ENCODE data around the gene SART3. TPM values are rescaled to one million over a fixed set of nuclear protein-coding genes. Genes with fewer than 3 reads are reported as not detected.

SART3 gene
- total RNA-seq, 3 donors from 2014 or later (not counting 1 experiment from before 2014, with no cell fraction given): 76.5 to 107 (median 78.3) TPM

DNA sequence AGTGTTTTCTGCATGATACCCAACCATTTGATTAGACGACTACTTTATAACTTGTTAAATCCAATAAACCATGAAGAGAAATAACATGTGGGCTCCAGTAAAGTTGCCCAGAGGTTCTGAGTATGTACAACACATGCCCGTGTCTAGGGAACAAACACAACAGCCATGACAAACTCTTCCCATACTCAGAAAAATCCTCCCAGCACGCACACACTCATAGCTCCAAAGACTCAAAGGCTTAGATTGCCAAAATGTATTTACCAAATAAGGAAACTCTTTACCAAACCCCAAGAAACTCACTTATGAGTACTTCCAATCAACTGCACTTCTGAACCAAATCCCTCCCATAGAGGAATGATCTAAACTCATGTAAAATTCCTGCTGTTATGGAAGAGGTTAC, 17.3 kb downstream of the SART3 start:
- DNase-seq (no peak), ATAC-seq (no peak)
- peaks cover 62% of the 10 kb centered on the region for H3K36me3 ChIP-seq (ENCODE audit: control insufficient read depth, insufficient read depth, low read length)
- intact Hi-C loops (cut with micrococcal nuclease): no loop called here
- peaks cover 16 to 26% of the 10 kb centered on the region in 2 donors for H3K4me1 Mint-ChIP-seq
- H3K9me3 Mint-ChIP-seq: no peaks in the 10 kb centered on the region
- no peaks in the 10 kb centered on the region for H3K27me3 ChIP-seq (ENCODE audit: control insufficient read depth, insufficient read depth, low read length)
- peaks cover 29% of the 10 kb centered on the region for H3K36me3 Mint-ChIP-seq
- WGBS (ENCODE audit: insufficient coverage): 98% methylated on average over 3 of the region's 3 CpGs
- H3K4me3 ChIP-seq (ENCODE audit: low read length): no peak overlapping the region
- H3K4me1 ChIP-seq (ENCODE audit: control insufficient read depth, insufficient read depth, low read length): no peaks in the 10 kb centered on the region
- no peak overlapping the region for H3K4me3 Mint-ChIP-seq
- no peak overlapping the region for H3K27ac Mint-ChIP-seq
- no peaks in the 10 kb centered on the region for H3K9me3 ChIP-seq (ENCODE audit: control insufficient read depth, insufficient read depth, low read length)
- H3K27me3 Mint-ChIP-seq (ENCODE audit: low read depth in 2 of 2): no peaks in the 10 kb centered on the region
- no peak overlapping the region for H3K27ac ChIP-seq (ENCODE audit: low read length)
- TF ChIP-seq, protein P1, sequence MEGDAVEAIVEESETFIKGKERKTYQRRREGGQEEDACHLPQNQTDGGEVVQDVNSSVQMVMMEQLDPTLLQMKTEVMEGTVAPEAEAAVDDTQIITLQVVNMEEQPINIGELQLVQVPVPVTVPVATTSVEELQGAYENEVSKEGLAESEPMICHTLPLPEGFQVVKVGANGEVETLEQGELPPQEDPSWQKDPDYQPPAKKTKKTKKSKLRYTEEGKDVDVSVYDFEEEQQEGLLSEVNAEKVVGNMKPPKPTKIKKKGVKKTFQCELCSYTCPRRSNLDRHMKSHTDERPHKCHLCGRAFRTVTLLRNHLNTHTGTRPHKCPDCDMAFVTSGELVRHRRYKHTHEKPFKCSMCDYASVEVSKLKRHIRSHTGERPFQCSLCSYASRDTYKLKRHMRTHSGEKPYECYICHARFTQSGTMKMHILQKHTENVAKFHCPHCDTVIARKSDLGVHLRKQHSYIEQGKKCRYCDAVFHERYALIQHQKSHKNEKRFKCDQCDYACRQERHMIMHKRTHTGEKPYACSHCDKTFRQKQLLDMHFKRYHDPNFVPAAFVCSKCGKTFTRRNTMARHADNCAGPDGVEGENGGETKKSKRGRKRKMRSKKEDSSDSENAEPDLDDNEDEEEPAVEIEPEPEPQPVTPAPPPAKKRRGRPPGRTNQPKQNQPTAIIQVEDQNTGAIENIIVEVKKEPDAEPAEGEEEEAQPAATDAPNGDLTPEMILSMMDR (IDR thresholded peaks at IDR 0.05): no peak

DNA sequence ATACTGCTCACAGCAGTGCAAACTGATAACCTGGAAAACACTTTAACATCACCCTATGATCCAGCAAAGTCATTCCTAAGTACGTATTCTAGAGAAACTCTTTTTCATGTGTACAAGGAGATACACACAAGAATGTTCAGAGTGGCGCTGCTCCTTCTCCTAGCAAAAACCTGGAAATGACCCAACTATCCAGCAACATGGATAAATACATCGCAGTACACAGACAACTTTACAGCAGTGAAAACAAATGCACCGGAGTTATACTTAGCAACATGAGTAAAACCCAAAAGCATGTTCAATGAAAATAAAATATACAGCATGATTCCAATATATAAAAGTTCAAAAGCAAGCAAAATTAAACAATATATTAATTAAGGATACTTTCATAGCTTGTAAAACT, 18.7 kb downstream of the SART3 start:
- Histone ChIP-seq H3K9me3 (ENCODE audit: control insufficient read depth, insufficient read depth, low read length) (no peaks in the 10 kb centered on the region), H3K27me3 (ENCODE audit: control insufficient read depth, insufficient read depth, low read length) (no peaks in the 10 kb centered on the region), H3K36me3 (ENCODE audit: control insufficient read depth, insufficient read depth, low read length) (peaks cover 62% of the 10 kb centered on the region), H3K4me3 (ENCODE audit: low read length) (no peak overlapping the region), H3K27ac (ENCODE audit: low read length) (no peak overlapping the region), H3K4me1 (ENCODE audit: control insufficient read depth, insufficient read depth, low read length) (no peaks in the 10 kb centered on the region)
- H3K9me3 Mint-ChIP-seq: no peaks in the 10 kb centered on the region
- 100% methylated on average over 4 of the region's 4 CpGs for WGBS (ENCODE audit: insufficient coverage)
- intact Hi-C loops (cut with micrococcal nuclease): no loop called here
- ATAC-seq (no peak), DNase-seq (no peak)
- H3K4me3 Mint-ChIP-seq: no peak overlapping the region
- peak overlapping the region in 1 of 2 donors; percentile 48 for H3K27ac Mint-ChIP-seq
- TF ChIP-seq, protein P1 (IDR thresholded peaks at IDR 0.05): no peak
- no peaks in the 10 kb centered on the region for H3K27me3 Mint-ChIP-seq (ENCODE audit: low read depth in 2 of 2)
- peaks cover 30% of the 10 kb centered on the region for H3K36me3 Mint-ChIP-seq
- H3K4me1 Mint-ChIP-seq: peaks cover 19 to 26% of the 10 kb centered on the region in 2 donors

DNA sequence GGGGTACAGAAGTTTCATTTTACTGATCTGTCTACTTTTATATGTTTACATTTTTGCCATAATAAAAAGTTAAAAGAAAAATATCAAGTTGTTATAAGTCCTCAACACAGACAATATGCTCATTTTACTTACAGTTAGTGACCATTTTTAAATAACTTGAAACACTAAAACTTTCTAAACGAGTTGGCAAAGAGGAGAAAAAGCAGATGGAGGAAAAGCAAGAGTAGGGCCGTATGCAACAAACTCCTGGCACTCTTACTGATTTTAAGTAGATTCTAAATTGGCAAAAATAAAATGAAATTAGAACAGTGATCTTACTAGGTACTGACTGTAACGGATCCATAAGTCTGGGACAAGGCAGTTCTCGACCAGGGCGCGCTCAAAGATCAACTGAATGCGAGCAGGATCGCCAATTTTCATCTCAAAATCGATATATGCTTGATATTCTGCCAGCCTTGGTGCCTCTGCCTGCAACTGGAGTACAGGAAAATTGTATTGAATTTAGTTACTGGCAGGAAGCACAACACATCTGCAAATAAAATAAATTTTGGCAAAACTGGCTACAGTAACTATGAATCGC, 22.3 kb downstream of the SART3 start:
- peaks cover 12 to 14% of the 10 kb centered on the region in 2 donors for H3K4me1 Mint-ChIP-seq
- no peak for ATAC-seq
- intact Hi-C loops (cut with micrococcal nuclease): no loop called here
- Histone ChIP-seq H3K36me3 (ENCODE audit: control insufficient read depth, insufficient read depth, low read length) (peaks cover 61% of the 10 kb centered on the region), H3K4me3 (ENCODE audit: low read length) (no peak overlapping the region), H3K27me3 (ENCODE audit: control insufficient read depth, insufficient read depth, low read length) (no peaks in the 10 kb centered on the region), H3K4me1 (ENCODE audit: control insufficient read depth, insufficient read depth, low read length) (no peaks in the 10 kb centered on the region), H3K27ac (ENCODE audit: low read length) (no peak overlapping the region), H3K9me3 (ENCODE audit: control insufficient read depth, insufficient read depth, low read length) (no peaks in the 10 kb centered on the region)
- no peaks in the 10 kb centered on the region for H3K9me3 Mint-ChIP-seq
- peaks cover 34% of the 10 kb centered on the region for H3K36me3 Mint-ChIP-seq
- H3K27ac Mint-ChIP-seq: no peak overlapping the region
- no peaks in the 10 kb centered on the region for H3K27me3 Mint-ChIP-seq (ENCODE audit: low read depth in 2 of 2)
- TF ChIP-seq, protein P1 (IDR thresholded peaks at IDR 0.05): no peak
- WGBS (ENCODE audit: insufficient coverage): 96% methylated on average over 10 of the region's 10 CpGs
- no peak overlapping the region for H3K4me3 Mint-ChIP-seq
- no peak for DNase-seq

DNA sequence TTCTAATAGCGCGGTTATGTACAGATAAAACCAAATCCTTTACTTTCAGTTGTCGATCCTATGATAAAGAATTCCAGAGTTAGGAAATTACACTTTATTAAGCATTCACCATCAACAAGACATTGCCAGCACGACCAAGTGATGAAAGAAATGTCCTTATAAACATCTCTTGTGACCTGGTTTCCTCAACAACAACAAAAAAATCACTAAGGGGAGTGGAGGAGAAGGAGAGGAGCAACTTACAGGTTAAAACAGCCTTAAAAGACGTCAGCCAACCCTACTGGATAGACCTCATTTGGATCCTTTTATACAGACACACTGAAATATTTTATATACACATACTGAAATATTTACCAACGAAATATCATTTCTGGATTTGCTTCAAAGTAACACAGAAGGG, 22.8 kb downstream of the SART3 start:
- TF ChIP-seq, protein P1 (IDR thresholded peaks at IDR 0.05): no peak
- intact Hi-C loops (cut with micrococcal nuclease): no loop called here
- peaks cover 7 to 14% of the 10 kb centered on the region in 2 donors for H3K4me1 Mint-ChIP-seq

More for the DNA sequence above, 22.8 kb downstream of the SART3 start:
- Histone ChIP-seq H3K27me3 (ENCODE audit: control insufficient read depth, insufficient read depth, low read length) (no peaks in the 10 kb centered on the region), H3K4me3 (ENCODE audit: low read length) (no peak overlapping the region), H3K9me3 (ENCODE audit: control insufficient read depth, insufficient read depth, low read length) (no peaks in the 10 kb centered on the region), H3K4me1 (ENCODE audit: control insufficient read depth, insufficient read depth, low read length) (no peaks in the 10 kb centered on the region), H3K36me3 (ENCODE audit: control insufficient read depth, insufficient read depth, low read length) (peaks cover 57% of the 10 kb centered on the region), H3K27ac (ENCODE audit: low read length) (no peak overlapping the region)
- DNase-seq (no peak), ATAC-seq (no peak)
- H3K9me3 Mint-ChIP-seq: no peaks in the 10 kb centered on the region
- WGBS (ENCODE audit: insufficient coverage): 100% methylated on average over 3 of the region's 6 CpGs
- H3K4me3 Mint-ChIP-seq: no peak overlapping the region
- H3K27me3 Mint-ChIP-seq (ENCODE audit: low read depth in 2 of 2): no peaks in the 10 kb centered on the region
- peaks cover 33% of the 10 kb centered on the region for H3K36me3 Mint-ChIP-seq
- H3K27ac Mint-ChIP-seq: no peak overlapping the region
